PC-3 (cell line): Measurements from ENCODE around the gene SLC25A2. TPM values are rescaled to one million over a fixed set of nuclear protein-coding genes. Genes with fewer than 3 reads are reported as not detected.

Source experiments
- ATAC-seq: fragments of 200-7000 bp; cut with Tn5 transposase; 2 replicates; pipeline ENCODE4 v1.9.1; 2020; ENCODE audit warnings: mild to moderate bottlenecking, moderate library complexity
- BruUV-seq: library from RNA; stranded (reverse); fragments of 400-500 nt; replicated peaks from 2 replicates; lab custom pipeline; 2021; lab: Mats Ljungman, UMichigan
- CTCF ChIA-PET: fragments of 300-600 bp; sonication (Branson Sonifier 250); formaldehyde crosslinking; loops from one replicate; lab custom pipeline; 2022; ENCODE audit warnings: antibody characterized with exemption; lab: Charles Lee
- POLR2A ChIA-PET: fragments of 300-600 bp; sonication (Branson Sonifier 250); formaldehyde crosslinking; loops from one replicate; lab custom pipeline; 2022; ENCODE audit warnings: antibody characterized with exemption; ENCODE audit not compliant: unreplicated experiment; lab: Charles Lee
- DNase-seq: peaks from one replicate; pipeline ENCODE4 v3.0.0-alpha.2; 2015
- H2AFZ ChIP-seq: fragments of 300-600 bp; sonication (generic); 2 replicates; pipeline ENCODE4 v1.6.0; 2016; ENCODE audit warnings: antibody characterized with exemption, low read length
- H3F3A ChIP-seq: fragments of 300-600 bp; sonication (generic); one replicate; pipeline ENCODE4 v1.6.0; 2017; ENCODE audit warnings: antibody characterized with exemption, low read length, control low read depth, mild to moderate bottlenecking; ENCODE audit not compliant: unreplicated experiment
- H3K27ac ChIP-seq: fragments of 300-600 bp; sonication (generic); 2 replicates; pipeline ENCODE4 v1.5.1; 2016; ENCODE audit warnings: mild to moderate bottlenecking, low read length
- H3K27me3 ChIP-seq: fragments of 300-600 bp; sonication (generic); 2 replicates; pipeline ENCODE4 v1.6.1; 2016; ENCODE audit warnings: low read length, mixed read lengths
- H3K36me3 ChIP-seq: fragments of 300-600 bp; sonication (generic); 2 replicates; pipeline ENCODE4 v1.6.1; 2016; ENCODE audit warnings: low read depth, mixed run types, low read length, mixed read lengths
- H3K4me1 ChIP-seq: fragments of 300-600 bp; sonication (generic); 2 replicates; pipeline ENCODE4 v1.5.1; 2016; ENCODE audit warnings: low read length; ENCODE audit not compliant: insufficient read depth
- H3K4me2 ChIP-seq: fragments of 300-600 bp; sonication (generic); 2 replicates; pipeline ENCODE4 v1.6.0; 2016; ENCODE audit warnings: low read length
- H3K4me3 ChIP-seq: fragments of 300-600 bp; sonication (generic); 2 replicates; pipeline ENCODE4 v1.5.1; 2016; ENCODE audit warnings: mild to moderate bottlenecking, low read length, mixed read lengths
- H3K79me2 ChIP-seq: fragments of 300-600 bp; sonication (generic); 2 replicates; pipeline ENCODE4 v1.6.1; 2017; ENCODE audit warnings: low read length, mixed read lengths
- H3K9ac ChIP-seq: fragments of 300-600 bp; sonication (generic); 2 replicates; pipeline ENCODE4 v1.6.0; 2016; ENCODE audit warnings: mild to moderate bottlenecking, low read length
- H3K9me2 ChIP-seq: fragments of 300-600 bp; sonication (generic); replicated peaks from 2 replicates; pipeline ENCODE4 v1.6.1; 2016; ENCODE audit warnings: mixed run types, low read length, mixed read lengths
- H3K9me3 ChIP-seq: fragments of 300-600 bp; sonication (generic); 2 replicates; pipeline ENCODE4 v1.6.1; 2016; ENCODE audit warnings: low read length, mixed read lengths
- H4K20me1 ChIP-seq: fragments of 300-600 bp; sonication (generic); 2 replicates; pipeline ENCODE4 v1.6.1; 2016; ENCODE audit warnings: low read length, mixed read lengths
- EZH2 ChIP-seq: fragments of 300-600 bp; sonication (generic); IDR thresholded peaks from one replicate; pipeline ENCODE4 v1.6.1; 2017; ENCODE audit warnings: antibody characterized with exemption, mild to moderate bottlenecking, low read length; ENCODE audit not compliant: unreplicated experiment
- EZH2phosphoT487 ChIP-seq: fragments of 300-600 bp; sonication (generic); IDR thresholded peaks from 2 replicates; pipeline ENCODE4 v1.6.1; 2018; ENCODE audit warnings: mild to moderate bottlenecking, antibody characterized with exemption, low read length, borderline replicate concordance
- intact Hi-C: fragments of 100-400 bp; cut with micrococcal nuclease; formaldehyde crosslinking; loops from 2 replicates; pipeline ENCODE4 v1.9.0; 2023
- total RNA-seq: library from RNA; depleted of rRNA; stranded (reverse); fragments of >200 nt; gene quantifications from 2 replicates; pipeline ENCODE4 v1.2.3, GENCODE V29; 2014; rRNA removed
- TF ChIP-seq, protein P1 (sequence below): fragments of 300-600 bp; sonication (generic); conservative IDR thresholded peaks from 2 replicates; pipeline ENCODE4 v1.5.1; 2017; ENCODE audit warnings: antibody characterized with exemption, low read depth, mild to moderate bottlenecking, low read length

Gene SLC25A2
- total RNA-seq, 1 experiment from 2014 or later: 0.18 TPM

DNA sequence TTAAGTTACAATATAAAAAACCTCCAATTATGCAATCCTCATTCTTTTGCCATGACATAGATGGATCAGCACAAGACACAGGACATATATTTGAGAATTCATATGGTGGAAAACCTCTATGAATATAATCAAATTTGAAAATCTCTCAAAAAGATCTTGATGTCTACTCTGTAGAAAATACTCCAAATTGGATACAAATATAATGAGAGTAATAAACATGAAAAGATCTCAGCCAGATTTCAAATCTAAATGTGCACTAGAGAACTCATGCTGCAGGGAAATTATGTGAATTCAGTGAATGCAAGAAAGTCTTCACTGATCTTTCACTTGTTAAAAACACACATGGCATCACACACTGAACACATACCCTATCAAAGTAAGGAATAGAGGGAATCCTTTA, 44.9 kb downstream of the SLC25A2 start:
- no peak overlapping the region for H3K4me3 ChIP-seq

DNA sequence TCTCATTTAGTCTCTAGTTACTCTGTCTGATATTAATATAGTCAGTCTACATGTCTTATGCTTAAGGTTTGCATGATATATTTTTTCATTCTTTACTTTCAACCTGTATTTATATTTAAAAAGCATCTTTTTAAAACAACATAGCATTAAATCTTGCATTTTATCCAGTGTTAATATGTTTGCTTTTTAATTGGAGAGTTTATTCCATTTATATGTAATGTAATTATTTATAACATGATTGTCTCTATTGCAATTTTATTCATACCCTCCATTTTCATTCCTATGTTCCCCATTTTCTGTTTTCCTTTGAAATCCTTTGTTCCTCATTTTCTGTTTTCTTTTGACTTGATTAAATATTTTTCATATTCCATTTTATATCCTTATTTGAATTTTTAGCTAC, 45.4 kb downstream of the SLC25A2 start:
- ATAC-seq (no peak), DNase-seq (no peak)
- Histone ChIP-seq H3K4me2 (no peak overlapping the region), H3K9me2 (no peaks in the 10 kb centered on the region), H4K20me1 (no peaks in the 10 kb centered on the region), H3F3A (no peaks in the 10 kb centered on the region), H2AFZ (no peak overlapping the region), H3K79me2 (no peaks in the 10 kb centered on the region), H3K27ac (no peak overlapping the region), H3K4me1 (no peaks in the 10 kb centered on the region), H3K27me3 (no peaks in the 10 kb centered on the region), H3K9ac (no peak overlapping the region), H3K9me3 (peaks cover 33% of the 10 kb centered on the region), H3K36me3 (no peaks in the 10 kb centered on the region), H3K4me3 (no peak overlapping the region)
- intact Hi-C loops: no loop called here
- ChIA-PET POLR2A (no interaction called here), CTCF (no interaction called here)
- TF ChIP-seq EZH2phosphoT487: no peak
- TF ChIP-seq EZH2: no peak
- TF ChIP-seq, protein P1, sequence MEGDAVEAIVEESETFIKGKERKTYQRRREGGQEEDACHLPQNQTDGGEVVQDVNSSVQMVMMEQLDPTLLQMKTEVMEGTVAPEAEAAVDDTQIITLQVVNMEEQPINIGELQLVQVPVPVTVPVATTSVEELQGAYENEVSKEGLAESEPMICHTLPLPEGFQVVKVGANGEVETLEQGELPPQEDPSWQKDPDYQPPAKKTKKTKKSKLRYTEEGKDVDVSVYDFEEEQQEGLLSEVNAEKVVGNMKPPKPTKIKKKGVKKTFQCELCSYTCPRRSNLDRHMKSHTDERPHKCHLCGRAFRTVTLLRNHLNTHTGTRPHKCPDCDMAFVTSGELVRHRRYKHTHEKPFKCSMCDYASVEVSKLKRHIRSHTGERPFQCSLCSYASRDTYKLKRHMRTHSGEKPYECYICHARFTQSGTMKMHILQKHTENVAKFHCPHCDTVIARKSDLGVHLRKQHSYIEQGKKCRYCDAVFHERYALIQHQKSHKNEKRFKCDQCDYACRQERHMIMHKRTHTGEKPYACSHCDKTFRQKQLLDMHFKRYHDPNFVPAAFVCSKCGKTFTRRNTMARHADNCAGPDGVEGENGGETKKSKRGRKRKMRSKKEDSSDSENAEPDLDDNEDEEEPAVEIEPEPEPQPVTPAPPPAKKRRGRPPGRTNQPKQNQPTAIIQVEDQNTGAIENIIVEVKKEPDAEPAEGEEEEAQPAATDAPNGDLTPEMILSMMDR: no peak
- BruUV-seq: no TSS peak

More for the DNA sequence above, 44.9 kb downstream of the SLC25A2 start:
- H3K9me3 ChIP-seq: peaks cover 31% of the 10 kb centered on the region
- H3K9ac ChIP-seq: no peak overlapping the region
- no peak overlapping the region for H3K27ac ChIP-seq
- H3K9me2 ChIP-seq: no peaks in the 10 kb centered on the region
- CTCF ChIA-PET: no interaction called here
- no peak overlapping the region for H2AFZ ChIP-seq
- no peaks in the 10 kb centered on the region for H3K27me3 ChIP-seq
- ATAC-seq (no peak), DNase-seq (no peak)
- no peaks in the 10 kb centered on the region for H3F3A ChIP-seq
- POLR2A ChIA-PET: no interaction called here
- no peak overlapping the region for H3K4me2 ChIP-seq
- no peaks in the 10 kb centered on the region for H4K20me1 ChIP-seq
- TF ChIP-seq, protein P1: no peak
- TF ChIP-seq EZH2 (no peak), EZH2phosphoT487 (no peak)
- H3K36me3 ChIP-seq: no peaks in the 10 kb centered on the region; the same call in 1 of the 2 replicates
- intact Hi-C loops: no loop called here
- H3K4me1 ChIP-seq: no peaks in the 10 kb centered on the region
- no peaks in the 10 kb centered on the region for H3K79me2 ChIP-seq
- BruUV-seq: no TSS peak

Other genes with a start within 250 kb of the SLC25A2 start
- gene PCDHB2, start 209.4 kb downstream of the SLC25A2 start, total RNA-seq: 13.8 and 15.0 TPM in 2 replicates
- gene PCDHB3, start 203.6 kb downstream of the SLC25A2 start, total RNA-seq: 0.36 and 0.58 TPM in 2 replicates
- 0.07 and 0.52 TPM in 2 replicates for gene PCDHB4, start 182.2 kb downstream of the SLC25A2 start, total RNA-seq
- gene PCDHB5, start 168.8 kb downstream of the SLC25A2 start, total RNA-seq: 0.12 and 0.69 TPM in 2 replicates
- not detected in 2 replicates for gene PCDHB6, start 154.0 kb downstream of the SLC25A2 start, total RNA-seq
- 0.22 TPM in 1 of 2 replicates, not detected in the other for gene PCDHB7, start 131.4 kb downstream of the SLC25A2 start, total RNA-seq
- 0.22 and 0.40 TPM in 2 replicates for gene PCDHB8, start 126.3 kb downstream of the SLC25A2 start, total RNA-seq
- gene PCDHB16, start 121.7 kb downstream of the SLC25A2 start, total RNA-seq: 0.46 TPM in 1 of 2 replicates, not detected in the other
- gene PCDHB9, start 116.9 kb downstream of the SLC25A2 start, total RNA-seq: 0.23 and 0.73 TPM in 2 replicates
- 0.33 and 0.35 TPM in 2 replicates for gene PCDHB10, start 111.7 kb downstream of the SLC25A2 start, total RNA-seq
- gene PCDHB11, start 104.4 kb downstream of the SLC25A2 start, total RNA-seq: 0.40 and 0.69 TPM in 2 replicates
- gene PCDHB12, start 95.3 kb downstream of the SLC25A2 start, total RNA-seq: 0.15 and 0.63 TPM in 2 replicates
- 0.40 and 0.52 TPM in 2 replicates for gene PCDHB13, start 90.1 kb downstream of the SLC25A2 start, total RNA-seq
- gene PCDHB14, start 80.7 kb downstream of the SLC25A2 start, total RNA-seq: 0.58 and 0.87 TPM in 2 replicates
- gene PCDHB15, start 58.7 kb downstream of the SLC25A2 start, total RNA-seq: not detected in 2 replicates
- gene TAF7, start 16.7 kb upstream of the SLC25A2 start, total RNA-seq: 27.6 and 32.3 TPM in 2 replicates
- gene PCDHGA1, start 26.5 kb upstream of the SLC25A2 start, total RNA-seq: 0.04 and 0.06 TPM in 2 replicates
- gene PCDHGA2, start 34.7 kb upstream of the SLC25A2 start, total RNA-seq: not detected in 2 replicates
- gene PCDHGA3, start 39.8 kb upstream of the SLC25A2 start, total RNA-seq: not detected in 2 replicates
- 0.04 TPM in 1 of 2 replicates, not detected in the other for gene PCDHGB1, start 46.0 kb upstream of the SLC25A2 start, total RNA-seq
- gene PCDHGA4, start 51.0 kb upstream of the SLC25A2 start, total RNA-seq: 0.04 TPM in 1 of 2 replicates, not detected in the other
- gene PCDHGB2, start 55.9 kb upstream of the SLC25A2 start, total RNA-seq: 1.4 and 2.2 TPM in 2 replicates
- 0.98 and 2.4 TPM in 2 replicates for gene PCDHGA5, start 60.1 kb upstream of the SLC25A2 start, total RNA-seq
- 1.2 and 1.3 TPM in 2 replicates for gene PCDHGB3, start 66.2 kb upstream of the SLC25A2 start, total RNA-seq
- gene PCDHGA6, start 69.8 kb upstream of the SLC25A2 start, total RNA-seq: 1.3 and 1.6 TPM in 2 replicates
- gene PCDHGA7, start 78.7 kb upstream of the SLC25A2 start, total RNA-seq: 0.51 and 0.75 TPM in 2 replicates
- 0.73 and 1.3 TPM in 2 replicates for gene PCDHGB4, start 83.6 kb upstream of the SLC25A2 start, total RNA-seq
- 0.23 and 0.51 TPM in 2 replicates for gene PCDHGA8, start 88.6 kb upstream of the SLC25A2 start, total RNA-seq
- 9.0 and 10.3 TPM in 2 replicates for gene PCDHGB5, start 93.9 kb upstream of the SLC25A2 start, total RNA-seq
- 1.9 and 2.9 TPM in 2 replicates for gene PCDHGA9, start 98.7 kb upstream of the SLC25A2 start, total RNA-seq
- 1.1 and 1.8 TPM in 2 replicates for gene PCDHGB6, start 104.0 kb upstream of the SLC25A2 start, total RNA-seq
- gene PCDHGA10, start 108.9 kb upstream of the SLC25A2 start, total RNA-seq: 0.23 and 0.84 TPM in 2 replicates
- 0.44 and 1.4 TPM in 2 replicates for gene PCDHGB7, start 113.6 kb upstream of the SLC25A2 start, total RNA-seq
- gene PCDHGA11, start 117.0 kb upstream of the SLC25A2 start, total RNA-seq: 0.66 and 0.92 TPM in 2 replicates
- 0.11 and 0.52 TPM in 2 replicates for gene PCDHGA12, start 126.5 kb upstream of the SLC25A2 start, total RNA-seq
- 0.35 and 2.1 TPM in 2 replicates for gene PCDHGC3, start 171.9 kb upstream of the SLC25A2 start, total RNA-seq
- gene PCDHGC4, start 181.0 kb upstream of the SLC25A2 start, total RNA-seq: 0.58 and 1.5 TPM in 2 replicates
- 0.40 and 0.46 TPM in 2 replicates for gene PCDHGC5, start 185.0 kb upstream of the SLC25A2 start, total RNA-seq